Measurements from ENCODE around the gene EIF2S2.
A peak's percentile ranks its signal among the peaks of the same experiment; 100 is the strongest.

EIF2S2 gene

GRCh38 chr20:34110025-34110744 lies 1.9 kb downstream of the EIF2S2 start:
- DNase-seq = no peak
- Histone ChIP-seq H3K27me3 (ENCODE audit: insufficient read depth, low read depth, severe bottlenecking) (no peaks in the 10 kb centered on the region), H3K9me3 (ENCODE audit: severe bottlenecking) (no peaks in the 10 kb centered on the region), H3K36me3 (peaks cover 52% of the 10 kb centered on the region), H3K27ac (no peak overlapping the region), H3K4me3 (ENCODE audit: low read depth, low read length) (peak overlapping the region; percentile 87)
- no peak for TF ChIP-seq CTCF (IDR thresholded peaks at IDR 0.05; ENCODE audit: low read depth, low read length)

- no peak for TF ChIP-seq CTCF (IDR thresholded peaks at IDR 0.05; ENCODE audit: low read depth, low read length)
- H3K36me3 ChIP-seq = peaks cover 60% of the 10 kb centered on the region
- H3K4me3 ChIP-seq (ENCODE audit: low read depth, low read length) = no peak overlapping the region
- no peak overlapping the region for H3K27ac ChIP-seq
- H3K27me3 ChIP-seq (ENCODE audit: insufficient read depth, low read depth, severe bottlenecking) = no peaks in the 10 kb centered on the region
- DNase-seq = no peak
- H3K9me3 ChIP-seq (ENCODE audit: severe bottlenecking) = no peaks in the 10 kb centered on the region
Measured at GRCh38 chr20:34109442-34109841, 2.6 kb downstream of the EIF2S2 start.

GRCh38 chr20:34108616-34109174 lies 3.3 kb downstream of the EIF2S2 start:
- no peaks in the 10 kb centered on the region for H3K9me3 ChIP-seq (ENCODE audit: severe bottlenecking)
- no peak for DNase-seq
- TF ChIP-seq CTCF (IDR thresholded peaks at IDR 0.05; ENCODE audit: low read depth, low read length) = no peak
- no peak overlapping the region for H3K27ac ChIP-seq
- no peaks in the 10 kb centered on the region for H3K27me3 ChIP-seq (ENCODE audit: insufficient read depth, low read depth, severe bottlenecking)
- H3K4me3 ChIP-seq (ENCODE audit: low read depth, low read length) = no peak overlapping the region
- H3K36me3 ChIP-seq = peaks cover 67% of the 10 kb centered on the region

GRCh38 chr20:34105978-34106675 lies 5.9 kb downstream of the EIF2S2 start:
- Histone ChIP-seq H3K4me3 (ENCODE audit: low read depth, low read length) (no peak overlapping the region), H3K27me3 (ENCODE audit: insufficient read depth, low read depth, severe bottlenecking) (no peaks in the 10 kb centered on the region), H3K9me3 (ENCODE audit: severe bottlenecking) (no peaks in the 10 kb centered on the region), H3K27ac (no peak overlapping the region), H3K36me3 (peaks cover 85% of the 10 kb centered on the region)
- no peak for TF ChIP-seq CTCF (IDR thresholded peaks at IDR 0.05; ENCODE audit: low read depth, low read length)
- DNase-seq = no peak

- Histone ChIP-seq H3K9me3 (ENCODE audit: severe bottlenecking) (no peaks in the 10 kb centered on the region), H3K4me3 (ENCODE audit: low read depth, low read length) (no peak overlapping the region), H3K27ac (no peak overlapping the region), H3K36me3 (peaks cover 92% of the 10 kb centered on the region), H3K27me3 (ENCODE audit: insufficient read depth, low read depth, severe bottlenecking) (no peaks in the 10 kb centered on the region)
- TF ChIP-seq CTCF (IDR thresholded peaks at IDR 0.05; ENCODE audit: low read depth, low read length) = no peak
- DNase-seq = no peak
Measured at GRCh38 chr20:34104059-34104458, 8.0 kb downstream of the EIF2S2 start.
